Esophagus (tissue), 2 donors: Measurements from ENCODE around the gene SLC35F4. TPM values are rescaled to one million over a fixed set of nuclear protein-coding genes. Genes with fewer than 3 reads are reported as not detected.
"Not testable (repeated sequence)": the region's sequence is repeated elsewhere in the genome, so short reads cannot be mapped to it uniquely, and the experiment has no call there.

Source experiments
- H3K27ac ChIP-seq, 2 donors: one replicate each; pipeline ENCODE4 v1.5.1; 2013; ENCODE audit warnings: low read depth in 2 of 2, mild to moderate bottlenecking in 2 of 2, inconsistent platforms in 1 of 2, low read length in 1 of 2, moderate library complexity in 1 of 2
- H3K27me3 ChIP-seq, 2 donors: one replicate each; pipeline ENCODE4 v1.6.1; 2013; ENCODE audit warnings: low read length in 2 of 2, control low read depth in 1 of 2, mild to moderate bottlenecking in 1 of 2; ENCODE audit not compliant: insufficient read depth in 2 of 2, control insufficient read depth in 1 of 2
- H3K36me3 ChIP-seq, 2 donors: one replicate each; pipeline ENCODE4 v1.6.1; 2013; ENCODE audit warnings: low read length in 1 of 2; ENCODE audit not compliant: control insufficient read depth in 2 of 2, insufficient read depth in 2 of 2
- H3K4me1 ChIP-seq, 2 donors: one replicate each; pipeline ENCODE4 v1.6.1; 2013; ENCODE audit warnings: low read length in 1 of 2; ENCODE audit not compliant: control insufficient read depth in 2 of 2, insufficient read depth in 2 of 2
- H3K4me3 ChIP-seq, 2 donors: one replicate each; pipeline ENCODE4 v1.5.1; 2013; ENCODE audit warnings: low read length in 2 of 2, mild to moderate bottlenecking in 2 of 2, low read depth in 1 of 2, moderate library complexity in 1 of 2
- H3K9me3 ChIP-seq, 2 donors: one replicate each; pipeline ENCODE4 v1.6.1; 2013; ENCODE audit warnings: mild to moderate bottlenecking in 2 of 2, low read depth in 1 of 2, low read length in 1 of 2, moderate library complexity in 1 of 2; ENCODE audit not compliant: control insufficient read depth in 2 of 2, insufficient read depth in 1 of 2
- WGBS, 2 donors: extraction: QIAGEN DNeasy Blood & Tissue Kit; methylation state at CpG; one replicate each; pipeline ENCODE4 v1.1.7; 2013; 5-methylcytosine and 5-hydroxymethylcytosine counted together
- polyA plus RNA-seq, 2 donors: library from polyadenylated mRNA; stranded (reverse); fragments of 200-250 nt; gene quantifications; one replicate each; pipeline ENCODE4 v1.2.3, GENCODE V29; 2013
- donor health status: healthy with polysubstance abuse.
- donor health status: Bipolar disorder and iron deficiency.

Gene SLC35F4
- polyA plus RNA-seq, 2 donors, result not detected

DNA sequence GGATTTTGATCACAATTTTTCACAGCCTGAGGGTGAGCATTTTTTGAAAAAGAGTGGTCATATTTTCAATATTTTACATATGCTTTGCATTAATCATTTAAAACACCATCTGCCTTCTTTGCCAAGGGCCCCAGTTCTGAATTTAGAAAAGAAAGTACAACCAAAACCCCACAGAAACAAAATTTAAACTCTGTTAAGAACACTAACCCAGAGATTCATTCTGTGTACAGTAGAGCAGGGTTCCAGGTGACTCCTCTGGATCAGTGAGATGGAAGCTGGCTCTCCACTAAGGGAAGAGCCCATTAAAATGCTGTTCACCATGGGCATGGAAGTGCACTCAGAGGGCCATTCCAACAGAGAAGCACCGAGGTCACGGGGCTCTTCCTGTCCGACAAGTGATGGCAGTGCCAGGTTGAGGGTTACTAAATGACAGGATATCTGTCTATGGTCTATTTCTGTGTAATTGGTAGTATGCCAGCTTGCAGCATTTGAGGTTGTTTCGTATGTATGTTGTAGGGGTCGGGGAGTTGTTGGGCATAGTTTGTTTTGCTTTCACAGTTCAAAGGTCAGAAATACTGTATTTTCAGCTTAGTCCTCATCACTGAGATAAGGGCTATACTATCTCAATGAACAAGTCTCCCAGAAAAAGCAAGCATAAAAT lies 95.9 kb downstream of the SLC35F4 start:
- Histone ChIP-seq H3K27ac (no peak overlapping the region), H3K27me3 (no peaks in the 10 kb centered on the region), H3K4me1 (no peaks in the 10 kb centered on the region), H3K9me3 (peaks cover 5% of the 10 kb centered on the region in 2 donors), H3K4me3 (no peak overlapping the region), H3K36me3 (no peaks in the 10 kb centered on the region)
- 66 to 77% methylated on average over 5 of the region's 5 CpGs for WGBS, 2 donors

DNA sequence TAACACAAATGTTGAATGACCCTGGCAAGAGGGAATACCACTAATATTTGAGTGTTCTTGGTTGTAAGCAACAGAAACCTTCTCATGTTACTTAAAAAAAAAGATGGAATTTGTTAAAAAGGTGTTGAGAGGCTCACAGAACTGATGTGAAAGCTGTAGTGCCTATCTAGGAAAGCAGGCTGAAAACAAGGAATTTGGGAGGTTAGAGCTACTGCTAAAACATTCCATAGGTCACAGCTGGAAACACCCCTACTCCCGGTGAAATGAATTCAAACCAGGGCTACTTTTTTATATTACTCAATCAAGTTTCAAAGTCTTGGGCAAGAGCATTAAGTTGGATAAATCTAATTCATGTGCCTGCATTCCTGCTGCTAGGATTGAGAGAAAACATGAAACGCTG lies 104.1 kb downstream of the SLC35F4 start:
- Histone ChIP-seq H3K27ac (no peak overlapping the region), H3K36me3 (no peaks in the 10 kb centered on the region), H3K4me3 (no peak overlapping the region), H3K9me3 (no peaks in the 10 kb centered on the region), H3K27me3 (no peaks in the 10 kb centered on the region), H3K4me1 (no peaks in the 10 kb centered on the region)
- WGBS, 2 donors, result 51 to 52% methylated on average over 2 of the region's 2 CpGs

DNA sequence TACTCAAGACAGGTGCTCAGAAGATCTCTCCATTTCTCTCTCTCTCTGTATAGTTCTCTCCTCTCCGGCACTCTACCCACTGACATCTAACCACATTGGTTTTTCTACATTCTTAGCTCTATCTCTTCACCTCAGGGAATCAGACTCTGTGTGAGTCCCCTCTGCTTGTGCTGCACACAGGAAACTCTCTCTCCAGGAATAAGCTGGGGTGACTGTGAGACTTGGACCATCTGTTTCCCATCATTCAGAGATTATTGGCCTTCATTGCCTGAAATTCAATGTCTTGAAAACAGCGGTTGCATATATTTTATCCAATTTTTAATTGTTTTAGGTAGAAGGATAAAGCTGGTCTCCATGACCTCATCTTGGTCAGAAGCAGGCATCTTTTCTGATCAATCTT lies 105.0 kb downstream of the SLC35F4 start:
- Histone ChIP-seq H3K27me3 (no peaks in the 10 kb centered on the region), H3K27ac (no peak overlapping the region), H3K4me1 (no peaks in the 10 kb centered on the region), H3K9me3 (no peaks in the 10 kb centered on the region), H3K4me3 (no peak overlapping the region), H3K36me3 (no peaks in the 10 kb centered on the region)
- WGBS, 2 donors, result 76 to 80% methylated on average over 2 of the region's 2 CpGs

DNA sequence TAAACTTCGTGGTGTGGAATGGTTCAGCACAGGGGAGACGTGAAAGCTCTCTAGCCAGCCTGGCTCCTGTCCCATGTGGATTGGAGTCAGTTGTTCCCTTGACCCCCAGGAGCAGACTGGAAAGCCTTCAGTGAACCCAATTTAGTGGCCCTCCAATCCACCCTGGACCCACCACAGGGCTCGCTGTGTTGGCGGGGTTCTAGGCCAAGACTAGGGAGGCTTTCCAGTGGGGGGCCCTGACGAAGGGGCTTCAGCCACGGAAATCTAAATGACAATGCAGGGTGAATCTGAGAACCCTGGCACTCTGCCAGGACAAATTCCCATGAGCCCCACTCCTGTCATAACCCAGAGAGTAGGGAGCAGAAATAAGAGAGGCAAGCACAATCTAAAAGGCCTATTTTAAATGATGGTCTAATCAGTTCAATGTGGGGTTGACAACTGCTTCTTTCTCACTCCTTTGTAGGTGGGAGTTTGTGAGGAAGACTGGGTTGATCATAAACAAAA lies 110.8 kb downstream of the SLC35F4 start:
- H3K4me1 ChIP-seq, result no peaks in the 10 kb centered on the region
- no peaks in the 10 kb centered on the region for H3K27me3 ChIP-seq
- 68 to 84% methylated on average over 6 of the region's 6 CpGs for WGBS, 2 donors
- no peaks in the 10 kb centered on the region for H3K36me3 ChIP-seq
- no peaks in the 10 kb centered on the region for H3K9me3 ChIP-seq
- H3K27ac ChIP-seq, result no peak overlapping the region
- H3K4me3 ChIP-seq, result no peak overlapping the region

DNA sequence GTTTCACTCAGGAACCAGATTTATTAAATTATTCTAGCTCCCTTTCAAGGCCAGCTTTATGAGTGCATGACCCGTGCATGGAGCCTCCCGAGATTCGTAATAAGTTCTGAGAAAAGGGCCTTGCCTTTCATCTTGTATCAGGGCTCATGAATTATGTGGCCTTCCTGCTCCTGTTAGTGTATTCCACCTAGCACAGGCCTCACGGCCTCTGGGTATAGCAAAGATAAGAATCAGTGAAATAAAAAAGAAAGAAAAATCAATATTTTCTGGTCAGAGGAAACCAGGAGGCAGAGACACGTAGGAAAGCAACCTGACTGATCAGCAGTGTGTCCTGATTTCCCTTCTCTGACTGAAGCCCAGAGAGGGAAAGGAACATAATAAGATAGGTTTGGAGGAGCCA lies 111.4 kb downstream of the SLC35F4 start:
- WGBS, 2 donors, result 79 to 84% methylated on average over 5 of the region's 5 CpGs
- H3K27me3 ChIP-seq, result no peaks in the 10 kb centered on the region
- no peaks in the 10 kb centered on the region for H3K9me3 ChIP-seq
- no peak overlapping the region for H3K27ac ChIP-seq
- H3K36me3 ChIP-seq, result no peaks in the 10 kb centered on the region
- H3K4me1 ChIP-seq, result no peaks in the 10 kb centered on the region
- no peak overlapping the region for H3K4me3 ChIP-seq

DNA sequence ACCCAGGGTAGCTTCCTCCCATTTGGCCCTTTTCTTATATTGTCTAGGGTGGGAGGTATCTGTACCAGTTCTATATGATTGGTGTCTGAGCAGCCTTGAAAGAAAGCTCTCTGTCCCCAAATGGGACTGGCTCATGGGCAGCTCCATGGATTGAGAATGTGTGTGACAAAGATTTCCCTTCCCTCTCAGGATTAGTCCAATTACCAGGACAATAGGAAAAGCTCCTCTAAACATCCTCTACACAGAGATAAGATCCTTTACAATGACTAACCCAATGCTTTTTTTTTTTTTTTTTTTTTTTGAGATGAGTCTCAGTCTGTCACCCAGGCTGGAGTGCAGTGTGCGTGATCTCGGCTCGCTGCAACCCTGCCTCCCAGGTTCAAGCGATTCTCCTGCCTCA lies 112.1 kb downstream of the SLC35F4 start:
- Histone ChIP-seq H3K4me1 (no peaks in the 10 kb centered on the region), H3K4me3 (no peak overlapping the region), H3K9me3 (no peaks in the 10 kb centered on the region), H3K27me3 (no peaks in the 10 kb centered on the region), H3K27ac (no peak overlapping the region), H3K36me3 (no peaks in the 10 kb centered on the region)
- WGBS, 2 donors, result 96 to 98% methylated on average over 4 of the region's 4 CpGs

DNA sequence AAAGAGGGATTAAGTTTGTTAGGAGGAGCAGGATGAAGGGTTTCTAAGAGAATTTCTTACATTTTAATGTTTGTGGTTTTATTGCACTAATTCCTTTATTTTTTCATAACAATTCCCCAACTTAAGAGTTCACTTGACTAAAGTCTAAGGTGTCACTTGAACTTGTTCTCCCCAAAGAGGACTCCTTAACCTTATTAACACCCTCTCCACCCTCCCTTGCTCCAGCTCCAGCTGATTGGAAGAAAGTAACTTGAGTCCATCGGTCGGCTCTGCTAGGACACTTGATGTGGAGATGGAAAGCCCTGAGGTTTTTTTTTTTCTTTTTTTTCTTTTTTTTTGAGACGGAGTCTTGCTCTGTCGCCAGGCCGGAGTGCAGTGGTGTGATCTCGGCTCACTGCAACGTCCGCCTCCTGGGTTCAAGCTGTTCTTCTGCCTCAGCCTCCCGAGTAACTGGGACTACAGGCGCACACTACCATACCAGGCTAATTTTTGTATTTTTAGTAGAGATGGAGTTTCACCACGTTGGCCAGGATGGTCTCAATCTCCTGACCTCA lies 113.7 kb downstream of the SLC35F4 start:
- not testable (repeated sequence) for H3K4me1 ChIP-seq, H3K36me3 ChIP-seq, H3K9me3 ChIP-seq, H3K27ac ChIP-seq, H3K27me3 ChIP-seq, H3K4me3 ChIP-seq
- WGBS, 2 donors, result 88 to 90% methylated on average over 11 of the region's 11 CpGs

DNA sequence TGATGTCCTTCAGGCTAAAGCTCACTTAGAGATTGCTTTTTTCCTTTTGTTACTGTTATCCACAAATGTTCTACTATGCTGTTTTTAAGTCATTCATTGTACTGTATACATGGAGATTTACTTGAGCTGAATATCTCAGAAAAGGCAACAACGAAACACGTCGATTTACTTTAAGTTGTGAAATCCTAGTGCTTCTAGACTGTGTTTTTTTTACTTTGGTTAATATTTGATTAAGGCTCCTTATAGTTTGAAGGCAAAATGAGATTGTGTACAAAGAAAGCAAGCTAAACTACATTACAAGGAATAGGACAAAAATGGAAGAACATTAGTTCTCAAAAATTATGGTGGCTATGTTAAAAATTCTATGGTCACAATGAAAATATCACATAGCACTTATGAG lies 114.5 kb downstream of the SLC35F4 start:
- Histone ChIP-seq H3K27ac (no peak overlapping the region), H3K36me3 (no peaks in the 10 kb centered on the region), H3K4me3 (no peak overlapping the region), H3K4me1 (no peaks in the 10 kb centered on the region), H3K9me3 (no peaks in the 10 kb centered on the region), H3K27me3 (no peaks in the 10 kb centered on the region)
- 74 to 86% methylated on average over 3 of the region's 3 CpGs for WGBS, 2 donors

DNA sequence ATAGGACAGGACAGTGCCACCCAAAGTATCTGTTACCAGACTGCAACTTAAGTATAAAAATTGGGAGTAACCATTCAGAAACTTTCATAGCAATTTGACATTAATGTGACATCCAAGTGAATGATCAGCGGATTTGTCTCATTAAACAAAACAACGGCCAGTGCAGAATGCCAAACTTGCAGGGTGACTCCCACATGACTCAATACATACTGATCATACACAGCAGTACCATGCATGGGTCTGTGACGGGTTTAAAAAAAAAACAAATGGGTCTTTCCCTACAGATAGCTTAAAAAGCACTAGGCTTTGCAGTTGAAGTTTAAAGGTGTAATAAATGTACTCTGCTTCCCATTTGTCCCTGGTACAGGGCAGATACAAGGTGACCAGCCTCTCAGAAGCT lies 116.6 kb downstream of the SLC35F4 start:
- no peaks in the 10 kb centered on the region for H3K36me3 ChIP-seq
- H3K4me1 ChIP-seq, result no peaks in the 10 kb centered on the region
- H3K27me3 ChIP-seq, result no peaks in the 10 kb centered on the region
- H3K9me3 ChIP-seq, result no peaks in the 10 kb centered on the region
- no peak overlapping the region for H3K4me3 ChIP-seq
- H3K27ac ChIP-seq, result no peak overlapping the region
- 35 to 57% methylated on average over 3 of the region's 3 CpGs for WGBS, 2 donors

DNA sequence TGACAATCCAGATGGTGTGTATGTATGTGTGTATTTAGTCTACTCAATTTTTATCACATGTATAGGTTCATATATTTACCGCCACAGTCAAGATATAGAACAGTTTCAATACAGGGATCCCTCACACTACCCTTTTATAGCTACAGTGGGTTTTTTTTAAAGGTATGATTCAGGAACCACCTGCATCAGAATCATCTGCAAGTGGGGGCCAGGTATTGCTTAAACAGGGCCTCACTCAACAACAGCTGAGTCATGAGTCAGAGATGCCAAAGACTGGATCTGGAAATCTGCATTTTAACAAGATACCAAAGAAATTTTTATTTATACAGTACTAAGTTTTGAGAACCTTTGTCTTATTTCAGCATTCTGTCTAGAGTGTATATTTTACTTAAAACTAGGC lies 117.6 kb downstream of the SLC35F4 start:
- H3K4me3 ChIP-seq, result no peak overlapping the region
- no peaks in the 10 kb centered on the region for H3K9me3 ChIP-seq
- WGBS, 2 donors, result 92 to 96% methylated on average over 1 of the region's 1 CpG

More for the DNA sequence above, 117.6 kb downstream of the SLC35F4 start:
- H3K4me1 ChIP-seq, result no peaks in the 10 kb centered on the region
- H3K36me3 ChIP-seq, result no peaks in the 10 kb centered on the region
- H3K27me3 ChIP-seq, result no peaks in the 10 kb centered on the region
- no peak overlapping the region for H3K27ac ChIP-seq
